Fibroblast of skin of left quadriceps (primary cell): ENCODE results near the gene FAM50A.
"Not testable (repeated sequence)": the region's sequence is repeated elsewhere in the genome, so short reads cannot be mapped to it uniquely, and the experiment has no call there.

Source experiments
- DNase-seq, 2 experiments: peaks; one replicate each; pipeline ENCODE4 v3.0.0-alpha.2; 2013; ENCODE audit warnings: low read depth in 2 of 2

The FAM50A gene

DNA sequence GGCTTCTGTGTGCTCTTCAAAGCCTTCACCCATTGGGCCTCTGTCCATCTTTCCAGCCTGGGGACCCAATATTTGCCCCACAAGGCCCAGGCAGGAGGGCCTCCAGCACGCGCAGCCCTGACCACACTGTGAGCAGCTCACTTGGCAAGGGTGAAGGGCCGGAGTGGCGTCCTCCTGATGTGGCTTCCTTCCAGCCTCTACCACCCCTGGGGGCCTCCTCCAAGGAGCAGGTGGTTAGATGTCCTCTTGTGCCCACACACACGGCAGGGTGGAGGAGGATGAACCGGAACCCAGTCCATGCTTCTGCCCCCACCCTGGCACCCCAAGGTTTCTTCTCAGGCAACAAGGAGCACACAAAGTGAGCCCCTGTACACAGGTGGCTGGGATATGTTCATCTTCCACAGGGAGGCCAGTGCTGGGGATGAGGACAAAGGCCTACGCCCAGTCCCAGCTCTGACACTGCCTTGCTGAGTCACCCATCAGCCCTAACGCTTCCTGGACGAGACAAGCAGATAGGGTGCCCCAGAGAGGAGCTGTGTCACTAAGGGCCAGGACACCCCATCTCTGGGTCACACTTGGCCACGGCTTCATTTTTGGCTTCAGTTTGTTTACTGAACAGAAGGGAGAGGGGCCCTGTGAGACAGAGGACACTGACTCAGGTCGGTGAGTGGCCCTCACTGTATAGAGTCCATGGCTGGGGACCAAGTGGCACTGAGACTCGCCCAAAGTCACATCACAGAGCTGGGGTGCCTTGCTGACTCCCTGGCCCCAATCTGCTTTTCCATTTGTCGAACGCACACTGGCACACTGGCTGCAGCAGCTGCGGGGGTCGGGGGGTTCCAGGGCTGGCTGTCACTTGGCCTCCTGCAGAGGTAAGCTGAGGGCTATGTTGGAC lies 40.6 kb downstream of the FAM50A start:
- no peak for DNase-seq

DNA sequence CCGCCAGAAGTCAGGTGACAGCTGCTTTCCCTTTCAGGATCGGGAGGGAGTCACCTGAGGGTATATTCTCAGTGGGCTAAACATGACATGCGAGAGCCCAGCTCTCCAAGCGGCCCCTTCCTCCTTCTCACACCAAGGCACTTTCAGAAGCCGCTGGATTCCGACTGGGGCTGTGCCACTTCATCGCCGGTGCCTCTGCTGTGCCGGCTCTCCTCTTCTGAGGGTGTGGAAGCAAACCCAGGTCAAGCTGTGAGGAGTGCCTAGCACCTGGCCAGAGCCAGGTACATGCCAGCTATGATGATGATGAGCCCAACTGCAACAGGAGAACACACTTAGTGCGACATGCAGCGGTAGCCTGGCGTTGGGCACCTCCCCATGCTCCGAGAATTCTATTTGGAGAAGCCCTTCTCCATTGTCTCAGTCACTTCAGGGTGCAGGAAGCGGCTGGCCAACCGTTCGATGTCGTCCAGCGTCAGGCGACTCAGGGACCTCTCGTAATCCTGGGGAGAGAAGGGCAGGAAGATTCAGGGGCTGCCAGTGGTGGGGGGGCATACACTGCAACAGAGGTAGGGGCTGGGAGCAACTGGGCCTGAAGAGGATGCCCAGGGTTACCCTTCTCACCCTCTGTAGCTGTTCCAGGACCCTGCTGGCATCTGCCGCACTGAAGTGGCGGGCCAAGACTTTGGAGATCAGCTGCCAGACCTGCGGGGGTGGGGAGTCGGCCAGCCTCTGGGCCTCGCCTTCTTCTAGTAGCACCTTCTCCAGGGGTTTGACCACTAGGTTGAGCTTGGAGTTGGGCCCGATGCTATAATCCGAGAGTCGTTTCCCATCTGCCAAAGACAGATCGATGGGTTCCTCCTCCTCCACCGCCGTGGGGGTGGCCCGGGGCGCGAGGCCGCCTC lies 41.5 kb downstream of the FAM50A start:
- no peak for DNase-seq

DNA sequence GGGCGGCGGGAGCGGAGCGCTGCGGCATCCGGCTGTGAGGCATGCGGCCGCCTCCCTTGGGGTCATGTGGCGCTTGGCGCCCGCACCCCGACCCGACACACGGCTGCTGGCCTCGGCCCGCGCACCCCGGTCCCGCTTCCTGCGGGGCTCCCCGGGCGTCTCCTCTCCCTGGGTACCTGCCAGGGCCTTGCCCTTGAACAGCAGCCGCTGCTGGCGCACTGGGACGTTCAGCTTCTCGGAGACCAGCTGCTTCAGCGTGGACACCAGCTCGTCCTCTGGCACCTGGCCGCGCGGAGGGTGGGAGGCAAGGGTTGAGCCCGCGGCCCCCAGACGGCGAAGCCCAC lies 42.1 kb downstream of the FAM50A start:
- no peak for DNase-seq

DNA sequence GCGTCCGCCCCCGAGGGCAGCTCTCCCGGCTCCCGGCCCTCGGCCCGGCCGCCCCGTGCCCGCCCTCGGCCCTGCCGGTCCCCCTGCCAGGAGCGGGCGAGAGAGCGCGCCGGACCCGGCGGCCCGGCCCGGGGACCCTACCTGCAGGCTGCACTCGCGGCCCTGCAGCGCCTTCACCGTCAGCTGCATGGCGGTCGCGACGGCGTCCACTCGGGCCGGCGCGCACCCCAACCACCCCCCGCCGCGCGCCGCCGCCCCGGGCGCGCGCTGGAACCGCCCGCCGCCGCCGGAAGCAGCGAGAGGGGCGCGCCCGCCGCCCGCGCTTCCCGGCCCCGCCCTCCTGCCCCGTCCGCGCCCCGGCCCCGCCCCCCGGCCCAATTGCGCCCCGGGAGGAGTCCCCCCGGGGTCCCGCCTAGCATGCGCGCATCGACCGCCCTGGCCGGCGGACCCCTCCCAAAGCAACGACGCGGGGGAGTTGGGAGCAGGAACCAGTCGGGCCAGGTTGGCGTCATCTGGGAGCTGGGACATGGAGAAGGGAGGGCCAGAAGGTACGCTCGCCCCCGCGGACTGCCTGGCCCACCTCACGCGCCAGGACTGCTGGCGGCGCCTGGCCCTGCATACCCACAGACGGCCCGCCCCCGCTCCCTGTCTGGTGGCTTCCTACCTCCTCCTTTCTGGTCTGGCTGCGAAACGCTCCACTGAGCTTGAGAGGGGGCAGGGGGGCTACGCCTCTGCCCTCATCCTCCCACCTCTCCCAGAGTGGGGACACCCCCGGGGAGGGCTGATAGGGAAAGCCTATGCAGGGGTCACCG lies 42.7 kb downstream of the FAM50A start, which contains the start of gene UBL4A:
Gene UBL4A, minus strand, starts transcription at position 220 of the 812 bp plus-strand sequence. Its CDS starts 31 bp downstream, at position 189.
- DNase-seq, result no peak

DNA sequence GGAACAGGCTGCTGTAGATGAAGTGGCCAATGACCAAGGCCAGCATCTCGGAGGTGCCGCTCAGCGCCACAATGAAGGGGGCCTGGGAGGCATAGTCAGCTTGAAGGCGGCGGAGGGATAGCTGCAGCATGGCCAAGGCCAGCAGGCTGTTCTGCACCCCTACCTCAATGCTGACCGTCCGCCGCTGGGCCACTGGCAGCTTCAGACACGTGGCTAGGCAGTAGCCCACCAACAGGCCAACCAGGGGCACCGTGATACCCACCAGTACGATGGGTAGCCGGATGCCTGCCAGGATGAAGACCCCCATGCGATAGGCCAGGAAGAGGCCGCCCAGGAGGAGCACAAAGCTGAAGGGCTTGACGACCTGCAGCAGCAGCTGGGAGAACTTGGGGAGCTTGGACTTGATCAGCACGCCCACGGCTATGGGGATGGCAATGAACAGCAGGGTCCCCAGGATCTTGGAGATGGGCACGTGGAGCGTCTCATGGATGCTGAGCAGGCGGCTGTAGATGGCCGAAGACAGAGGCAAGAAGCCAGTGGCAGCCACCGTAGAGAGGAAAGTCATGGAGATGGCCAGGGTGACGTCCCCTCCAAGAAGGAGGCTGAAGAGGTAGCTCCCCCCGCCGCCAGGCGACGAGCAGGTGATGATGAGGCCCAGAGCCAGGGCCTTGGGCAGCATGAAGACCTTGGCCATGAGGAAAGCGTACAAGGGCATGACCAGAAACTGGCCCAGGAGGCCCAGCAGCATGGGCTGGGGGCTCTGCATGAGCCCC lies 43.8 kb downstream of the FAM50A start:
- no peak for DNase-seq

DNA sequence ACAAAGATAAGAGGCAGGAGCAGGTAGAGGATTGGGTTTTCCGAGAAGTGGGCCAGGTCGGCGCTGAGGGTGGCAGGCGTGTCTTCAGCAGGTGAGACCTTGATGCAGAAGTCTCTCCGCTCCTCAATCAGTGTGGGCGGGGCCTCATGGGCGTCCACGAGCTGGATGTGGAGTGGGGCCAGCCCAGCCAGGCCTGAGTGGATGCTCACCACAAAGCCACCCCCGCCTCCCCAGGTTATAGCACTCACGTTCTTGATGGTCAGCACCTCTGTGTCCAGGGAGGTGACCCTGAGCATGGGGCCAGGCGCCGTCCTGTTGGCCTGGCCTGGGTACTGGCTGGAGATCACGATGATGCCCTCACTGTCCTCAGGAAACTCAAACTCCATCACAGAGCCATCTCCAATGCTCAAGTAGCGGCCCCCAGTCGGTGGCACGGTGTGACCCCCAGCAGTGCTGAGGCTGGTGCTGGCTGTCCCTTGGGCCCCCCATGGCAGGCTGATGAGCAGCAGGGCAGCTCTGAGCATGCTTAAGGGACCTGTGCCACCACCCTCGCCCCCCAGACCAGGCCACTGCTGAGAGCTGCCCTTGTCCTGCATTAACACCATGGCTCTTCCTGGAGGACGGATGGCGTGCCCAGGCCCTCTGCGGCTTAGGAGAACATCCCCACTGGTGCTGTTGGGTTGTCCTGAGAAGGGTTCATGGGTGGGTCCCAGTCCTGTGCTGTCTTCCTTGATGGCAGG lies 44.6 kb downstream of the FAM50A start:
- DNase-seq, result no peak

DNA sequence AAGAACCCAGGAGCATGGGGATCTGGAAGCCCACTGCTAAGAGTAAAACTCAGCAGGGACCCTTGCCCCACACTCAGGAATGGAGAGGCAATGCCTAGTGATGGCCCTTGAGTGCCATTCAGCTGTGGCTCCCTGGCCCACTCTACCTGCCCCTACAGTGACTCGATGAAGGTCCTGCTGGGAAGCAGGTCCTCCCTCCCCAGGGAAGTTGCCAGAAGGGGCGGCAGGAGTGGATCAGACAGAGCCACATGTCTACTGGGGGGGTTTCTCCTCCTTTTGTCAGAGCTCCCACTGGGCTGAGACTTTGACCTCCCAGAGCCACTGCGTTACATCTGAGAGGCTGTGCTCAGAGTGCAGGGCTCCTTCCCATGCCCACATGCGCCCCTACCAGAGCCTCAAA lies 45.2 kb downstream of the FAM50A start:
- no peak for DNase-seq

DNA sequence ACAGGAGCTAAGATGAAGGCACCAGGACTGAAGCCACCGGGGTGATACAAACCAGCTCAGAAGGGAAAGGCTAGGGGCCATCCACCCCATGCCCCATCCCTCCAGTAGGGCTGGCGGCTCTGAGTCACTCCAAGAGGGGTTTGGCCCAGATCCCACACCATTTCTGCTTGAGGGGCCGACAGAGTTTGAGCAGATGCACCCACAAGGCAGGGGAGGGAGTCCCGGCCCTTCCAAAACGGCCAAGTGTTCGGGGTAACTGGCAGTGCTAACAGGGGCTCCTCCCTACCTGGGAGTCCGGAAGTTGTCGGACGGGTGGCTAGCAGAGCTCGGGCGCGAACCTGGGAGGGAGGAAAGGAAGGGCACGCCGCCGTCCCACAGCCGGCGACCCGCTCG lies 46.1 kb downstream of the FAM50A start:
- no peak for DNase-seq

DNA sequence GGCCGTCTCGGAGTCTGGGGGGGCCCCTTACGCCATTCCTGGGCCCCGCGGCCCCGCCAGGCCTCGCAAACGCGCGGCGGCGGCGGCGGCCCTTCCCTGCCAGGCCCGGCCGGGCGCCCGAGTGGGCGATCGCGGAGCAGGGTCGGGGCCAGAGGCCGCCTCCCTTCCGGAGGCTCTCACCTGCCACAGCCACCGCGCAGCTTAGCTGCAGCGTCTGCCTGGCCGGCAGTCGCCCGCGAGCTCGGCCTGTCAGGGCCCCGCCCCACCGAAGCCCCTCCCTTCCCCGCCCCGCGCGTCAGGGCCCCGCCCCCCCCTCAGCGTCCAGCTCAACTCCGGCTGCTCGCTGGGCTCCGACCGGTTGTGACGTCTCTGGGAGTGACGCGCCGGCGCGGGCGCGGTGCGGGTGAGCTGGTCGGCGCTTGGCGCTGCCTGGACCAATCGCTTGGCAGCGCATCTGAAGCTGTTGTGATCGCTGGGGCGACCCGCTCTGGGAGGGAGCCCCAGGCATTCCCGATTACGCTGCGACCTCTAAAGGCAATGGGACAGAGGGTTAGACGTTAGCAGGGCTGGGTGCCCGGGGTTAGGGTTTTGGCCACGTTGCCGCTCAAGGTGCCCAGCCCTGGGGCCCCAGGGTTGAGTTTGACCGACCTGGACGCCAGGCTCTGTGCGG lies 46.6 kb downstream of the FAM50A start, which contains the start of gene SLC10A3:
Gene SLC10A3, minus strand, starts transcription at position 216 of the 670 bp plus-strand sequence. CDS start 1,689 bp downstream, outside the sequence.
- DNase-seq, result peak; percentile 79 to 80

DNA sequence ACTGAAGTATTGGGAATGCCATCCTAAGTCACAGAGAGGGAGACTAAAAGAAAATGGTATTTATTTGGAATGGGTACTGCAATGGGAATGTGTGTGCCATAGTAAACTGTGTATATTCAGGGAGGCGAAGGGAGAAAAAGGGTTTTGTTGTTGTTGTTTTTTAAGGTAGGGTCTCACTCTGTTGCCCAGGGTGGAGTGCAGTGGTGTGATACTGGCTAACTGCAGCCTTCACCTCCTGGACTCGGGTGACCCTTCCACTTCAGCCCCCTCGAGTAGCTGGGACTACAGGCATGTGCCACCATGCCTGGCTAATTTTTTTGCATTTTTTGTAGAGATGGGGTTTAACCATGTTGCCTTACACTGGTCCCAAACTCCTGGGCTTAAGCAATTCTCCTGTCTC lies 50.8 kb downstream of the FAM50A start:
- DNase-seq, result no peak

DNA sequence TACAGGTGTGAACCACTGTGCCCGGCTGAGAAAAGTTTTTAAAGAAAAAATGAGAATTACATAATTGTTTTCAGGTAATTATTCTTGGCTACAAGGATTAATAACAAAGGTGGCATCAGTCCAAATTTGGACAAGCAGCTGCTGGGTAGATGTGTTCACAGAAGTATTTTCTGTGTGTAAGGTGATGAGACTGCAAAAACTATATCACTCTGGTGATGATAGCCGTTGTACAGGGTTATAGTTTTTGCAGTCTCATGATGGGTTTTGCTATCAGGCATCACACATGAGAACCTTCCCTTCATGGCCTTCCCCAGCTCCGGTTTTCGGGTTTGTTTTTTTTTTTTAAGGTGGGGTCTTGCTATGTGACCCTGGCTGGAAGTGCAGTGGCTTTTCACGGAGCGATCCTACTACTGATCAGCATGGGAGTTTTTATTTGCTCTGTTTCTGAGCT lies 51.6 kb downstream of the FAM50A start:
- DNase-seq, result no peak

DNA sequence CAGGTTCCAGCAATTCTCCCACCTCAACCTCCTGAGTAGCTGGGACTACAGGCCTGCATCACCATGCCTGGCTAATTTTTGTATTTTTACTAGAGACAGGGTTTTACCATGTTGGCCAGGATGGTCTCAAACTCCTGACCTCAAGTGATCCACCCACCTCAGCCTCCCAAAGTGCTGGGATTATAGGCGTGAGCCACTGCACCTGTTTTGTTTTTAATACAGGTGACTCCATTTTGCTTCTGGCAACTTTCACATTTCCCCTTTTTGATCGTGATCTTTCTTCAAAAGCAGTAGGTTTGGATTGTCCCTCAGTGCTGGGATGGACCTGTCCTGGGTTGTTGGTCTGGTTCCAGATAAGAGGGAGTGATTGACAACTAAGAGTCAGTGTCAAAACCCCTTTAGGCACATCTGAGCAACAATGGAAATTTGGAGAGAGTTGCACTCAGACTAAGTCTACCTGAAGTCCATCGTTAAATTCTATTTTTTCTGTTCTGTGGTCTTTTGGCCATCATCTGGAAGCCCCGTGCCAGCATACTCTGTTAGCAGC lies 52.7 kb downstream of the FAM50A start:
- DNase-seq, result not testable (repeated sequence)
